Measurements from ENCODE around the gene MNS1. TPM values are rescaled to one million over a fixed set of nuclear protein-coding genes. Genes with fewer than 3 reads are reported as not detected.

MNS1 gene
- total RNA-seq, 1 experiment from 2014 or later = 1.5 TPM

DNA sequence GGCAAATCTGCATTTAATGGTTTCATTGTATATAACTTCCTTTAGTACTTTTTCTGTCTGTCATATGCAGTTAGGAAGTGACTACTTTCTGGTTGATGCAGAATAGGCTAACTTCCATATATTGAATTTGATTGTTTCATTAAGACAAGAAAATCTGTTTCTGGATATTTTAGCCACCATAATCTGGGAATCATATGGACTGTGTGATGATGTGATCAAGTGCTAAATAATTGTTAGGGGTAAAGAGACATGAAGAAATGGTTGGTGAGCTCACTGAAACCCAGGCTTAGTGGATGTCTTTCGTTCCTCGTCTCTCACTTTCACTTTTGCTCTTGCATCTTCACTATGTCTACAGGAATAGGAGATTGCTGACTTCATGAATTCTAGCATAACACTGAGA lies 3.5 kb upstream of the MNS1 start:
- H3K27me3 Mint-ChIP-seq (ENCODE audit: insufficient read depth, unreplicated experiment) = peaks cover 37% of the 10 kb centered on the region
- BruUV-seq (replicated peaks) = no TSS peak
- ChIA-PET CTCF (interaction anchor here (0.6 to 1.0 kb wide), 2 partner anchors 24 to 118 kb away, joined by 4 to 5 read pairs; no protein-coding TSS in a partner anchor), POLR2A (interaction anchor here (0.6 kb wide), 1 partner anchor 466 kb away, joined by 3 read pairs; no protein-coding TSS in a partner anchor)
- intact Hi-C loops (cut with micrococcal nuclease) = no loop called here
- H3K4me1 Mint-ChIP-seq (ENCODE audit: insufficient read depth, unreplicated experiment) = peaks cover 9% of the 10 kb centered on the region
- peaks cover 7% of the 10 kb centered on the region for H3K36me3 Mint-ChIP-seq (ENCODE audit: insufficient read depth, unreplicated experiment)
- TF ChIP-seq, protein P1, sequence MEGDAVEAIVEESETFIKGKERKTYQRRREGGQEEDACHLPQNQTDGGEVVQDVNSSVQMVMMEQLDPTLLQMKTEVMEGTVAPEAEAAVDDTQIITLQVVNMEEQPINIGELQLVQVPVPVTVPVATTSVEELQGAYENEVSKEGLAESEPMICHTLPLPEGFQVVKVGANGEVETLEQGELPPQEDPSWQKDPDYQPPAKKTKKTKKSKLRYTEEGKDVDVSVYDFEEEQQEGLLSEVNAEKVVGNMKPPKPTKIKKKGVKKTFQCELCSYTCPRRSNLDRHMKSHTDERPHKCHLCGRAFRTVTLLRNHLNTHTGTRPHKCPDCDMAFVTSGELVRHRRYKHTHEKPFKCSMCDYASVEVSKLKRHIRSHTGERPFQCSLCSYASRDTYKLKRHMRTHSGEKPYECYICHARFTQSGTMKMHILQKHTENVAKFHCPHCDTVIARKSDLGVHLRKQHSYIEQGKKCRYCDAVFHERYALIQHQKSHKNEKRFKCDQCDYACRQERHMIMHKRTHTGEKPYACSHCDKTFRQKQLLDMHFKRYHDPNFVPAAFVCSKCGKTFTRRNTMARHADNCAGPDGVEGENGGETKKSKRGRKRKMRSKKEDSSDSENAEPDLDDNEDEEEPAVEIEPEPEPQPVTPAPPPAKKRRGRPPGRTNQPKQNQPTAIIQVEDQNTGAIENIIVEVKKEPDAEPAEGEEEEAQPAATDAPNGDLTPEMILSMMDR (IDR thresholded peaks at IDR 0.05; ENCODE audit: unreplicated experiment) = no peak
- no peak overlapping the region for H3K4me3 Mint-ChIP-seq (ENCODE audit: unreplicated experiment)
- no peak overlapping the region for H3K27ac Mint-ChIP-seq (ENCODE audit: low read depth, unreplicated experiment)
- DNase-seq (ENCODE audit: unreplicated experiment) = no peak
- no peaks in the 10 kb centered on the region for H3K9me3 Mint-ChIP-seq (ENCODE audit: unreplicated experiment)

DNA sequence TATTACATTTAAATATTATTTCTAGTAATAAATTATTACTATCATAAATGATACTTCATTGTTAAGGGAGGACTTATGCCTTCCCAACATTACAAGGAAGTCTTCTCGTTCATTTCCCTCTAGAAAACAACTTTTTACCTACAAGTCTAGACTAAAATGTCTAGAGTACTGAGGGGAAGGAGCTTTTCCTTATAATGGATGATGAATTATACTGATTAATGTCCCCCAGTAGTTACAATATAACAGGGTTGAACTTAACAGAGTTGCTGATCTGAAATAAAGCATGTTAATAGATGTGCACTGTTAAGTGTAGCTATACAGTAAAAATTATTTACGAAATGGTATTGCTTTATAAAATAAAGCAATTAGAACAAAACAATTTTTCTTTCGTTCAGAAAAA lies 2.7 kb upstream of the MNS1 start:
- POLR2A ChIA-PET = no interaction called here
- Mint-ChIP-seq H3K9me3 (ENCODE audit: unreplicated experiment) (no peaks in the 10 kb centered on the region), H3K27ac (ENCODE audit: low read depth, unreplicated experiment) (no peak overlapping the region), H3K27me3 (ENCODE audit: insufficient read depth, unreplicated experiment) (peaks cover 37% of the 10 kb centered on the region), H3K36me3 (ENCODE audit: insufficient read depth, unreplicated experiment) (peaks cover 7% of the 10 kb centered on the region), H3K4me1 (ENCODE audit: insufficient read depth, unreplicated experiment) (peaks cover 9% of the 10 kb centered on the region), H3K4me3 (ENCODE audit: unreplicated experiment) (no peak overlapping the region)
- no peak for DNase-seq (ENCODE audit: unreplicated experiment)
- BruUV-seq (replicated peaks) = no TSS peak
- TF ChIP-seq, protein P1 (IDR thresholded peaks at IDR 0.05; ENCODE audit: unreplicated experiment) = no peak
- CTCF ChIA-PET = interaction anchor here (0.5 to 1.0 kb wide), 2 partner anchors 24 to 549 kb away, joined by 4 to 5 read pairs; no protein-coding TSS in a partner anchor
- intact Hi-C loops (cut with micrococcal nuclease) = no loop called here

DNA sequence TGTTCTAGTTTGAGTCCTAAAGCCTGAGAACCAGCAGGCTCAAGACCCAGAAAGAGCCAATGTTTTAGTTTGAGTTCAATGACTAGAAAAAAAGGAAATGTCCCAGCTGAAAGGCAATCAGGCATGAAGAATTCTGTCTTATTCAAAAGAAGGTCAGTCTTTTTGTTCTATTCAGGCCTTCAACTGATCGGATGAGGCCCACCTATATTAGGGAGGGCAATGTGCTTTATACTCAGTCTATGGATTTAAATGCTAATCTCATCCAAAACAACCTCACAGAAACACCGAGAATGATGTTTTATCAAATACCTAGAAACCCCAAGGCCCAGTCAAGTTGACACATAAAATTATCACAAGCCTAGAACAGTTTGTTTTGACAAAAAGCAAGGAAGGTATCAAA lies 4.0 kb downstream of the MNS1 start:
- POLR2A ChIA-PET = interaction anchor here (0.6 kb wide), 2 partner anchors 13 to 272 kb away, joined by 3 read pairs; no protein-coding TSS in a partner anchor
- Mint-ChIP-seq H3K36me3 (ENCODE audit: insufficient read depth, unreplicated experiment) (peaks cover 7% of the 10 kb centered on the region), H3K4me3 (ENCODE audit: unreplicated experiment) (no peak overlapping the region), H3K4me1 (ENCODE audit: insufficient read depth, unreplicated experiment) (peaks cover 9% of the 10 kb centered on the region), H3K27ac (ENCODE audit: low read depth, unreplicated experiment) (no peak overlapping the region), H3K27me3 (ENCODE audit: insufficient read depth, unreplicated experiment) (no peaks in the 10 kb centered on the region), H3K9me3 (ENCODE audit: unreplicated experiment) (no peaks in the 10 kb centered on the region)
- DNase-seq (ENCODE audit: unreplicated experiment) = no peak
- BruUV-seq (replicated peaks) = no TSS peak
- intact Hi-C loops (cut with micrococcal nuclease) = no loop called here
- CTCF ChIA-PET = interaction anchor here (0.6 kb wide), 1 partner anchor 283 kb away, joined by 3 read pairs; no protein-coding TSS in a partner anchor
- TF ChIP-seq, protein P1 (IDR thresholded peaks at IDR 0.05; ENCODE audit: unreplicated experiment) = no peak

DNA sequence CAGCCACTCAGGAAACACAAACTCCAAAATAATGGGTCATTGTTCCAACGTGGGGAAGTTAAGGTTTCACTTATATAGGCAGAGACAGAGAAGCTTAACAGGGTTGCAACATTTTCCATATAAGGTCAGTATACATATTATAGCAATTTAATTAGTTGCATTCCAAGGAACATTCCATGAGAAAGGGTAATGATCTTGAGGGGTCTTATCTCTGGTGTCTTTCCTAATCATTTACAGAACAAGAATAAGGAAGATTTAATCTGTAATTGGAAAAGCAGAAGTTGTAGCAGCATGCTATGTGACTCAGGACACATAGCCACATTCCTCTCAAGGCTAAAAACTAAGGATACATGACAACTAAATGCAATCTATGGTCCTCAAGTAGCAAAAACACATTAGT lies 4.9 kb downstream of the MNS1 start:
- BruUV-seq (replicated peaks) = no TSS peak
- TF ChIP-seq, protein P1 (IDR thresholded peaks at IDR 0.05; ENCODE audit: unreplicated experiment) = no peak
- peaks cover 7% of the 10 kb centered on the region for H3K36me3 Mint-ChIP-seq (ENCODE audit: insufficient read depth, unreplicated experiment)
- no peaks in the 10 kb centered on the region for H3K9me3 Mint-ChIP-seq (ENCODE audit: unreplicated experiment)
- no peak for DNase-seq (ENCODE audit: unreplicated experiment)
- no peak overlapping the region for H3K4me3 Mint-ChIP-seq (ENCODE audit: unreplicated experiment)
- POLR2A ChIA-PET = interaction anchor here (0.5 kb wide), 1 partner anchor 181 kb away, joined by 3 read pairs; no protein-coding TSS in a partner anchor
- intact Hi-C loops (cut with micrococcal nuclease) = no loop called here
- H3K4me1 Mint-ChIP-seq (ENCODE audit: insufficient read depth, unreplicated experiment) = peaks cover 9% of the 10 kb centered on the region
- CTCF ChIA-PET = interaction anchor here (0.5 to 0.6 kb wide), 4 partner anchors 23 to 418 kb away, joined by 3 to 6 read pairs (median 3); no protein-coding TSS in a partner anchor
- no peaks in the 10 kb centered on the region for H3K27me3 Mint-ChIP-seq (ENCODE audit: insufficient read depth, unreplicated experiment)
- H3K27ac Mint-ChIP-seq (ENCODE audit: low read depth, unreplicated experiment) = no peak overlapping the region
